ENCODE results near the gene MAPKAP1.

MAPKAP1 gene

GRCh38 chr9:125397736-125398135 lies 309.3 kb downstream of the MAPKAP1 start:
- no peak for TF ChIP-seq CTCF (conservative IDR thresholded peaks at IDR 0.05)
- no peak overlapping the region for H3K27ac ChIP-seq

- no peak overlapping the region for H3K27ac ChIP-seq
- TF ChIP-seq CTCF (conservative IDR thresholded peaks at IDR 0.05): no peak
Measured at GRCh38 chr9:125396799-125397198, 310.2 kb downstream of the MAPKAP1 start.

DNA sequence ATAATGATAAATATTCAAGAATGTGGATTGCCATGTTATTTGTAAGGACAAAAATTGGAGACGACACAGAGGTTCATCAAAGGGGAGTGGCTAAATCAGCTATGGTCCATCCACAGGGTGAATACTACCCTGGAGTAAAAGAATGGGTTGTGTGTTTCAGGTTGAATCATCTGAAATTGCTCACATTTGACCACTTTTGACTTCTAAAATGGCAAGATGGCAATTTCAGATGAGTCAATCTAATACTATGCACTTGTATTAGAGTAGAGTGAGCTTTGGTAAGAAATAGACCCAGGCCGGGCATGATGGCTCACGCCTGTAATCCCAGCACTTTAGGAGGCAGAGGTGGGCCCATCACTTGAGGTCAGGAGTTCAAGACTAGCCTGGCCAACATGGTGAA lies 313.6 kb downstream of the MAPKAP1 start:
- no peak for TF ChIP-seq CTCF (conservative IDR thresholded peaks at IDR 0.05)
- H3K27ac ChIP-seq: no peak overlapping the region

DNA sequence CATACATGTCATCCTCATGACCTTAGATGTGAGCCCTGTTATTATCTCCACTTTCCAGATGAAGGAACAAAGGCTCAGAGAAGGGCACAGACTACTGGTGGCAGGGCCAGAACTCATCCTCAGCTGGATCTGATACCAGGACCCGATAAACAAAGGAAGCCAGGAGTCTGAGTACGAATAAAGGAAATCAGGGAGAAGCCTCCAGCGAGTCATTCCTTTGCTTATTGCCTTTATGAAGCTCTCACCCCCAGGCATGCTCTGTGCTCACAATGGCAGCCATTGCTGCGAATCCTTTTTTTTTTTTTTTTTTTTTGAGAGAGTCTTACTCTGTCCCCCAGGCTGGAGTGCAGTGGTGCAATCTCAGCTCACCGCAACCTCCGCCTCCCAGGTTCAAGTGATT lies 315.3 kb downstream of the MAPKAP1 start:
- no peak overlapping the region for H3K27ac ChIP-seq
- TF ChIP-seq CTCF (conservative IDR thresholded peaks at IDR 0.05): no peak

- no peak for TF ChIP-seq CTCF (conservative IDR thresholded peaks at IDR 0.05)
- no peak overlapping the region for H3K27ac ChIP-seq
Measured at GRCh38 chr9:125388978-125389377, 318.0 kb downstream of the MAPKAP1 start.

DNA sequence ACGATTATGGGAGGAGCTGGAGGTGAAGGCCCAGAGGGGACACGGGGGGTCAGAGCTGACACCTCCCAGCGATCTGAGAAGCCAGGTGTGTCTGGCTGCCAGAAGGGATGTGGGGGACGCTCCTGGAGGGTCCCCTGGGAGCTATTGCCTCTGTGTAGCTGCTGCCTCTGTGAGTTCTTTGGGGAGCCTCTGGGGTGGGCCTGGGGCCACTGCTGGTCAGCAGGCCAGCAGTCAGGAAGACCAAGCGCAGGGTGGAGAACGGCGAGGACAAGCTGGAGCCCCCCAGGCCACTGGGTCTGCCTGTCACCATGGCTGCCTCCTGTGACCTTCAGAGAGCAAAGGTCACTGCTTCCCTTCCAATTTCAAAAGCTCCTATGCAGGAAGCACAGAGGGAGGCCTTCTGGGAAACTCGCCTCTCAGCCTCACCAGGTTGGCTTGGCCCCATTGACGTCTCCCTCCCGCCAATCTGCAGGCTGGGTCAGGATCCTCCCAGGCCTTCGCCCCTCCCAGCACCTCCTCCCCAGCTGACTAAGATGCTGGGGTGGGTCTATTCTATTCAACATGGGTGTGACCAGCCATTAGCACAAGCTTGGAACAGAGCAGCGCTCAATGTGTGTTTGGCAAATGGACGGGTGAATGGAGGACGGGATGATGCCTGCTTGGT lies 319.0 kb downstream of the MAPKAP1 start:
- H3K27ac ChIP-seq: no peak overlapping the region
- TF ChIP-seq CTCF (conservative IDR thresholded peaks at IDR 0.05): no peak

Data from VCaP (cell line).